HEK293 (cell line): ENCODE results near the gene SIGLEC6.

Experiments used
- CTCF ChIA-PET: fragments of 350-600 bp; formaldehyde crosslinking; extraction: SDS; loops from one replicate; lab custom pipeline; 2021; ENCODE audit warnings: antibody characterized with exemption; lab: Yijun Ruan, JAX
- POLR2A ChIA-PET: fragments of 300-600 bp; formaldehyde crosslinking; extraction: SDS; loops from one replicate; lab custom pipeline; 2020; ENCODE audit warnings: antibody characterized with exemption, inconsistent platforms; lab: Yijun Ruan, JAX
- H3K27ac ChIP-seq: fragments of 200-500 bp; sonication (Bioruptor generic); 2 replicates; pipeline ENCODE4 v1.5.1; 2014; ENCODE audit warnings: low read depth, low read length, control low read depth, inconsistent platforms; ENCODE audit errors: extremely low read depth
- H3K36me3 ChIP-seq, 2 experiments: fragments of 200-500 bp in 1 of 2; sonication (Bioruptor generic) in 1 of 2; 1 replicate in 1 of 2; 2 replicates in 1 of 2; pipeline ENCODE4 v1.5.1; 2014 to 2017; ENCODE audit warnings: inconsistent platforms in 2 of 2, low read length in 2 of 2; ENCODE audit not compliant: control insufficient read depth in 2 of 2, insufficient read depth in 1 of 2
- H3K4me1 ChIP-seq: fragments of 200-500 bp; sonication (Bioruptor generic); 2 replicates; pipeline ENCODE4 v1.5.1; 2014; ENCODE audit warnings: mild to moderate bottlenecking, low read length, inconsistent platforms; ENCODE audit not compliant: control insufficient read depth, insufficient read depth
- H3K4me3 ChIP-seq: 2 replicates; pipeline ENCODE4 v1.5.1; 2011; ENCODE audit warnings: low read depth, mild to moderate bottlenecking, control low read depth, low read length, moderate library complexity
- H3K9me3 ChIP-seq: fragments of 200-500 bp; sonication (Bioruptor generic); 2 replicates; pipeline ENCODE4 v1.5.1; 2014; ENCODE audit warnings: low read depth, low read length, inconsistent platforms; ENCODE audit not compliant: control insufficient read depth, insufficient read depth
- KLF1 ChIP-seq: fragments of 450-650 bp; formaldehyde crosslinking; IDR thresholded peaks from 2 replicates; pipeline ENCODE4 v1.5.1; 2016; ENCODE audit warnings: missing biosample characterization, missing genetic modification characterization
- OSR2 ChIP-seq: fragments of 450-650 bp; formaldehyde crosslinking; IDR thresholded peaks from 2 replicates; pipeline ENCODE4 v1.5.1; 2016; ENCODE audit warnings: missing biosample characterization, missing genetic modification characterization
- SCRT1 ChIP-seq: fragments of 450-650 bp; formaldehyde crosslinking; IDR thresholded peaks from 2 replicates; pipeline ENCODE4 v1.5.1; 2016; ENCODE audit warnings: missing biosample characterization, missing genetic modification characterization, borderline replicate concordance
- ZNF146 ChIP-seq: fragments of 450-650 bp; formaldehyde crosslinking; IDR thresholded peaks from 2 replicates; pipeline ENCODE4 v1.5.1; 2016; ENCODE audit warnings: missing biosample characterization, missing genetic modification characterization
- ZNF16 ChIP-seq: fragments of 450-650 bp; formaldehyde crosslinking; IDR thresholded peaks from 2 replicates; pipeline ENCODE4 v1.5.1; 2016; ENCODE audit warnings: low read depth, missing biosample characterization, missing genetic modification characterization
- ZNF24 ChIP-seq: fragments of 450-650 bp; formaldehyde crosslinking; IDR thresholded peaks from 2 replicates; pipeline ENCODE4 v1.5.1; 2016; ENCODE audit warnings: missing biosample characterization, missing genetic modification characterization
- ZNF341 ChIP-seq: fragments of 450-650 bp; formaldehyde crosslinking; IDR thresholded peaks from 2 replicates; pipeline ENCODE4; 2016; ENCODE audit warnings: low read depth, missing biosample characterization, missing genetic modification characterization
- ZNF350 ChIP-seq: fragments of 450-650 bp; formaldehyde crosslinking; IDR thresholded peaks from 2 replicates; pipeline ENCODE4 v1.5.0; 2017; ENCODE audit warnings: missing biosample characterization, mild to moderate bottlenecking, missing genetic modification characterization
- ZNF362 ChIP-seq: fragments of 450-650 bp; formaldehyde crosslinking; IDR thresholded peaks from 2 replicates; pipeline ENCODE4 v1.5.1; 2016; ENCODE audit warnings: missing biosample characterization, missing genetic modification characterization
- ZNF37A ChIP-seq: fragments of 450-650 bp; IDR thresholded peaks from 2 replicates; pipeline ENCODE4 v1.5.1; 2018; ENCODE audit warnings: missing biosample characterization, missing genetic modification characterization
- ZNF391 ChIP-seq: fragments of 450-650 bp; formaldehyde crosslinking; IDR thresholded peaks from 2 replicates; pipeline ENCODE4 v1.5.1; 2016; ENCODE audit warnings: low read depth, missing biosample characterization, missing genetic modification characterization, borderline replicate concordance
- ZNF394 ChIP-seq: fragments of 450-650 bp; formaldehyde crosslinking; IDR thresholded peaks from 2 replicates; pipeline ENCODE4 v1.5.1; 2016; ENCODE audit warnings: missing biosample characterization, missing genetic modification characterization, mild to moderate bottlenecking, moderate library complexity, borderline replicate concordance
- ZNF426 ChIP-seq: fragments of 450-650 bp; formaldehyde crosslinking; IDR thresholded peaks from 2 replicates; pipeline ENCODE4 v1.5.1; 2017; ENCODE audit warnings: missing biosample characterization, missing genetic modification characterization, mild to moderate bottlenecking, inconsistent platforms, moderate library complexity
- ZNF48 ChIP-seq: fragments of 450-650 bp; formaldehyde crosslinking; IDR thresholded peaks from 2 replicates; pipeline ENCODE4 v1.5.1; 2016; ENCODE audit warnings: missing biosample characterization, missing genetic modification characterization
- ZNF596 ChIP-seq: fragments of 450-650 bp; IDR thresholded peaks from 2 replicates; pipeline ENCODE4 v1.5.0; 2018; ENCODE audit warnings: missing biosample characterization, mild to moderate bottlenecking, missing genetic modification characterization, moderate library complexity
- ZNF747 ChIP-seq: fragments of 450-650 bp; formaldehyde crosslinking; IDR thresholded peaks from 2 replicates; pipeline ENCODE4 v1.5.1; 2016; ENCODE audit warnings: missing biosample characterization, missing genetic modification characterization
- ZSCAN16 ChIP-seq: fragments of 450-650 bp; formaldehyde crosslinking; IDR thresholded peaks from 2 replicates; pipeline ENCODE4 v1.5.1; 2016; ENCODE audit warnings: missing biosample characterization, missing genetic modification characterization
- TF ChIP-seq, protein P1 (sequence below): fragments of 450-650 bp; formaldehyde crosslinking; IDR thresholded peaks from 2 replicates; pipeline ENCODE4 v1.5.1; 2016; ENCODE audit warnings: missing biosample characterization, missing genetic modification characterization, borderline replicate concordance
- TF ChIP-seq, protein P2 (sequence below): sonication (generic); formaldehyde crosslinking; IDR thresholded peaks from 2 replicates; pipeline ENCODE4 v1.8.1; 2022; ENCODE audit warnings: mild to moderate bottlenecking, moderate library complexity, missing genetic modification reagents
- TF ChIP-seq, protein P3 (sequence below): fragments of 450-650 bp; formaldehyde crosslinking; IDR thresholded peaks from 2 replicates; pipeline ENCODE4 v1.5.1; 2016; ENCODE audit warnings: missing biosample characterization, missing genetic modification characterization, low read depth
- TF ChIP-seq, protein P4 (sequence below): fragments of 450-650 bp; formaldehyde crosslinking; IDR thresholded peaks from 2 replicates; pipeline ENCODE4 v1.5.1; 2017; ENCODE audit warnings: missing biosample characterization, missing genetic modification characterization

Gene SIGLEC6

GRCh38 chr19:51542699-51543098 lies 11.2 kb upstream of the SIGLEC6 start:
- ChIA-PET CTCF (no interaction called here), POLR2A (no interaction called here)
- Histone ChIP-seq H3K4me3 (no peak overlapping the region), H3K9me3 (no peaks in the 10 kb centered on the region), H3K36me3 (no peaks in the 10 kb centered on the region), H3K4me1 (no peaks in the 10 kb centered on the region), H3K27ac (no peak overlapping the region)
- TF ChIP-seq, protein P1, sequence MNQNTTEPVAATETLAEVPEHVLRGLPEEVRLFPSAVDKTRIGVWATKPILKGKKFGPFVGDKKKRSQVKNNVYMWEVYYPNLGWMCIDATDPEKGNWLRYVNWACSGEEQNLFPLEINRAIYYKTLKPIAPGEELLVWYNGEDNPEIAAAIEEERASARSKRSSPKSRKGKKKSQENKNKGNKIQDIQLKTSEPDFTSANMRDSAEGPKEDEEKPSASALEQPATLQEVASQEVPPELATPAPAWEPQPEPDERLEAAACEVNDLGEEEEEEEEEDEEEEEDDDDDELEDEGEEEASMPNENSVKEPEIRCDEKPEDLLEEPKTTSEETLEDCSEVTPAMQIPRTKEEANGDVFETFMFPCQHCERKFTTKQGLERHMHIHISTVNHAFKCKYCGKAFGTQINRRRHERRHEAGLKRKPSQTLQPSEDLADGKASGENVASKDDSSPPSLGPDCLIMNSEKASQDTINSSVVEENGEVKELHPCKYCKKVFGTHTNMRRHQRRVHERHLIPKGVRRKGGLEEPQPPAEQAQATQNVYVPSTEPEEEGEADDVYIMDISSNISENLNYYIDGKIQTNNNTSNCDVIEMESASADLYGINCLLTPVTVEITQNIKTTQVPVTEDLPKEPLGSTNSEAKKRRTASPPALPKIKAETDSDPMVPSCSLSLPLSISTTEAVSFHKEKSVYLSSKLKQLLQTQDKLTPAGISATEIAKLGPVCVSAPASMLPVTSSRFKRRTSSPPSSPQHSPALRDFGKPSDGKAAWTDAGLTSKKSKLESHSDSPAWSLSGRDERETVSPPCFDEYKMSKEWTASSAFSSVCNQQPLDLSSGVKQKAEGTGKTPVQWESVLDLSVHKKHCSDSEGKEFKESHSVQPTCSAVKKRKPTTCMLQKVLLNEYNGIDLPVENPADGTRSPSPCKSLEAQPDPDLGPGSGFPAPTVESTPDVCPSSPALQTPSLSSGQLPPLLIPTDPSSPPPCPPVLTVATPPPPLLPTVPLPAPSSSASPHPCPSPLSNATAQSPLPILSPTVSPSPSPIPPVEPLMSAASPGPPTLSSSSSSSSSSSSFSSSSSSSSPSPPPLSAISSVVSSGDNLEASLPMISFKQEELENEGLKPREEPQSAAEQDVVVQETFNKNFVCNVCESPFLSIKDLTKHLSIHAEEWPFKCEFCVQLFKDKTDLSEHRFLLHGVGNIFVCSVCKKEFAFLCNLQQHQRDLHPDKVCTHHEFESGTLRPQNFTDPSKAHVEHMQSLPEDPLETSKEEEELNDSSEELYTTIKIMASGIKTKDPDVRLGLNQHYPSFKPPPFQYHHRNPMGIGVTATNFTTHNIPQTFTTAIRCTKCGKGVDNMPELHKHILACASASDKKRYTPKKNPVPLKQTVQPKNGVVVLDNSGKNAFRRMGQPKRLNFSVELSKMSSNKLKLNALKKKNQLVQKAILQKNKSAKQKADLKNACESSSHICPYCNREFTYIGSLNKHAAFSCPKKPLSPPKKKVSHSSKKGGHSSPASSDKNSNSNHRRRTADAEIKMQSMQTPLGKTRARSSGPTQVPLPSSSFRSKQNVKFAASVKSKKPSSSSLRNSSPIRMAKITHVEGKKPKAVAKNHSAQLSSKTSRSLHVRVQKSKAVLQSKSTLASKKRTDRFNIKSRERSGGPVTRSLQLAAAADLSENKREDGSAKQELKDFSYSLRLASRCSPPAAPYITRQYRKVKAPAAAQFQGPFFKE: no peak

DNA sequence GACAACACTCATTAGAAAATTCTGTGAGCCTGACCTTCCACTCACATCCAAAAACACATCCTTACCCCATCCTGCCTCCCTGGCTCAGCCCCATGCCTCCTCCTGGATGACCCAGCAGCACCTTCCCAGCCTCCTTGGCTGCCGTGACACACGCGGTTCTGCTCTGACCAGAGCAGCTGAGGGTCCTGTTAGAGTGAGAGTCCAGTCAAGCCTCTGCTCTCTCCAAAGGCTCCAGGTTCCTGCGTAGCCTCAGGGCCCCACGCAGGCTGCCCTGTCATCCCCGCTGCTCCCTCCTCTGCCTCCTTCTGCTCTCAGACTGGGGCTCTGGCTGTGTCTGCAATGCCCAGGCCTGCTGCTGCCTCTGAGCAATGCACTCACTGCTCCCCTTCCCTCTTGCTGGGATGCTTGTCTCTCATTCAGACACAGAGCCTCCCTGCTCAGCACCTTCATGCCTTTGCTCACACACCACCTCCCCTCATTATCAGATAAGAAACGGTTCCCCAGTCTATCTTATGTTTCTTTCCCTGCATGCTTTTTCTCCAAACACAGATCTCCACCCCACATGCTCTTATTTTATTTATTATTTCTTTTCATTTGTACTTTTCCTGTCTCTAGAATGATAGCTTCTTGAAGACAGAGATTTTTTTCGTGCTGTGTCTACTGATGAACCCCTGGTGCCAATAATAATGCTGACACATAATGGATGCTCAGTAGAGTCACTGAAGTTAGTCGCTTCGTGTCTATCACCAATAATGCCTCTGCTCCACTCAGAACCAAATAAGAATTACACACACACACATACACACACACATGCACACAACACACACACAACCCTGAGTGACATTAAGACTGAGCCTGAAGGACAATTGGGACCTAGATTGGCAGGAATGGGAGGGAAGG lies 10.2 kb upstream of the SIGLEC6 start:
- ChIA-PET CTCF (interaction anchor here (0.7 to 1.1 kb wide), 2 partner anchors 30 to 143 kb away, joined by 3 to 4 read pairs; no protein-coding TSS in a partner anchor), POLR2A (no interaction called here)
- H3K9me3 ChIP-seq: no peaks in the 10 kb centered on the region
- no peaks in the 10 kb centered on the region for H3K4me1 ChIP-seq
- no peak overlapping the region for H3K27ac ChIP-seq
- H3K4me3 ChIP-seq: no peak overlapping the region
- H3K36me3 ChIP-seq: no peaks in the 10 kb centered on the region
- TF ChIP-seq ZSCAN16 (tag by site-specific recombination) (no peak), ZNF362 (tag by site-specific recombination) (no peak), ZNF596 (tag by site-specific recombination) (no peak), ZNF48 (no peak), ZNF37A (tag by site-specific recombination) (no peak), ZNF350 (tag by site-specific recombination) (no peak), ZNF24 (tag by site-specific recombination) (no peak), ZNF394 (no peak), KLF1 (no peak), ZNF341 (tag by site-specific recombination) (no peak), ZNF391 (tag by site-specific recombination) (no peak), ZNF16 (tag by site-specific recombination) (no peak), ZNF146 (no peak), ZNF426 (no peak), OSR2 (tag by site-specific recombination) (no peak), SCRT1 (tag by site-specific recombination) (no peak), ZNF747 (tag by site-specific recombination) (no peak)
- TF ChIP-seq, protein P2, sequence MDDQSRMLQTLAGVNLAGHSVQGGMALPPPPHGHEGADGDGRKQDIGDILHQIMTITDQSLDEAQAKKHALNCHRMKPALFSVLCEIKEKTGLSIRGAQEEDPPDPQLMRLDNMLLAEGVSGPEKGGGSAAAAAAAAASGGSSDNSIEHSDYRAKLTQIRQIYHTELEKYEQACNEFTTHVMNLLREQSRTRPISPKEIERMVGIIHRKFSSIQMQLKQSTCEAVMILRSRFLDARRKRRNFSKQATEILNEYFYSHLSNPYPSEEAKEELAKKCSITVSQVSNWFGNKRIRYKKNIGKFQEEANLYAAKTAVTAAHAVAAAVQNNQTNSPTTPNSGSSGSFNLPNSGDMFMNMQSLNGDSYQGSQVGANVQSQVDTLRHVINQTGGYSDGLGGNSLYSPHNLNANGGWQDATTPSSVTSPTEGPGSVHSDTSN: no peak
- TF ChIP-seq, protein P3, sequence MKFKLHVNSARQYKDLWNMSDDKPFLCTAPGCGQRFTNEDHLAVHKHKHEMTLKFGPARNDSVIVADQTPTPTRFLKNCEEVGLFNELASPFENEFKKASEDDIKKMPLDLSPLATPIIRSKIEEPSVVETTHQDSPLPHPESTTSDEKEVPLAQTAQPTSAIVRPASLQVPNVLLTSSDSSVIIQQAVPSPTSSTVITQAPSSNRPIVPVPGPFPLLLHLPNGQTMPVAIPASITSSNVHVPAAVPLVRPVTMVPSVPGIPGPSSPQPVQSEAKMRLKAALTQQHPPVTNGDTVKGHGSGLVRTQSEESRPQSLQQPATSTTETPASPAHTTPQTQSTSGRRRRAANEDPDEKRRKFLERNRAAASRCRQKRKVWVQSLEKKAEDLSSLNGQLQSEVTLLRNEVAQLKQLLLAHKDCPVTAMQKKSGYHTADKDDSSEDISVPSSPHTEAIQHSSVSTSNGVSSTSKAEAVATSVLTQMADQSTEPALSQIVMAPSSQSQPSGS (tag by site-specific recombination): no peak
- TF ChIP-seq, protein P4, sequence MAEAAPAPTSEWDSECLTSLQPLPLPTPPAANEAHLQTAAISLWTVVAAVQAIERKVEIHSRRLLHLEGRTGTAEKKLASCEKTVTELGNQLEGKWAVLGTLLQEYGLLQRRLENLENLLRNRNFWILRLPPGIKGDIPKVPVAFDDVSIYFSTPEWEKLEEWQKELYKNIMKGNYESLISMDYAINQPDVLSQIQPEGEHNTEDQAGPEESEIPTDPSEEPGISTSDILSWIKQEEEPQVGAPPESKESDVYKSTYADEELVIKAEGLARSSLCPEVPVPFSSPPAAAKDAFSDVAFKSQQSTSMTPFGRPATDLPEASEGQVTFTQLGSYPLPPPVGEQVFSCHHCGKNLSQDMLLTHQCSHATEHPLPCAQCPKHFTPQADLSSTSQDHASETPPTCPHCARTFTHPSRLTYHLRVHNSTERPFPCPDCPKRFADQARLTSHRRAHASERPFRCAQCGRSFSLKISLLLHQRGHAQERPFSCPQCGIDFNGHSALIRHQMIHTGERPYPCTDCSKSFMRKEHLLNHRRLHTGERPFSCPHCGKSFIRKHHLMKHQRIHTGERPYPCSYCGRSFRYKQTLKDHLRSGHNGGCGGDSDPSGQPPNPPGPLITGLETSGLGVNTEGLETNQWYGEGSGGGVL (tag by site-specific recombination): no peak
